Coronary artery (tissue), 2 donors: ENCODE measurements around the gene LYG2.
"Not testable (repeated sequence)": the region's sequence is repeated elsewhere in the genome, so short reads cannot be mapped to it uniquely, and the experiment has no call there.

Source experiments
- DNase-seq: peaks from one replicate; pipeline ENCODE4 v3.0.0-alpha.2; 2017; ENCODE audit warnings: low spot score
- H3K27ac ChIP-seq, 2 donors: fragments of 200-600 bp; sonication (generic); one replicate each; pipeline ENCODE4 v1.5.1; 2016 to 2019
- H3K4me3 ChIP-seq: fragments of 200-600 bp; sonication (generic); 2 replicates; pipeline ENCODE4 v1.5.1; 2016; ENCODE audit warnings: mild to moderate bottlenecking, moderate library complexity
- CTCF ChIP-seq: fragments of 200-600 bp; sonication (generic); IDR thresholded peaks from one replicate; pipeline ENCODE4 v1.5.1; 2019; ENCODE audit warnings: antibody characterized with exemption

Gene LYG2

GRCh38 chr2:99255491-99256318 is at the start of gene LYG2:
Gene LYG2, minus strand, starts transcription at chr2:99255666. Its CDS starts 1,406 bp downstream, at chr2:99254260.
- Histone ChIP-seq H3K27ac (no peak within 1 kb of the TSS), H3K4me3 (no peak within 1 kb of the TSS)
- TF ChIP-seq CTCF, result no peak
- no peak for DNase-seq

- not testable (repeated sequence) for H3K4me3 ChIP-seq, H3K27ac ChIP-seq, DNase-seq
Measured at GRCh38 chr2:99301097-99301496, 45.6 kb upstream of the LYG2 start, which contains the start of gene LYG1. Gene LYG1, minus strand, starts transcription at chr2:99301197. Its CDS starts 5,527 bp downstream, at chr2:99295670.

GRCh38 chr2:99299580-99299979 is 44.1 kb upstream of the LYG2 start:
- no peak for TF ChIP-seq CTCF
- Histone ChIP-seq H3K27ac (no peak overlapping the region), H3K4me3 (no peak overlapping the region)
- no peak for DNase-seq

GRCh38 chr2:99297994-99298393 is 42.5 kb upstream of the LYG2 start:
- H3K27ac ChIP-seq, result no peak overlapping the region

GRCh38 chr2:99285526-99285925 is 30.1 kb upstream of the LYG2 start:
- Histone ChIP-seq H3K4me3 (no peak overlapping the region), H3K27ac (no peak overlapping the region)
- DNase-seq, result no peak
- no peak for TF ChIP-seq CTCF

More at GRCh38 chr2:99297994-99298393, 42.5 kb upstream of the LYG2 start:
- no peak for TF ChIP-seq CTCF
- no peak overlapping the region for H3K4me3 ChIP-seq
- DNase-seq, result no peak

- Histone ChIP-seq H3K27ac (no peak overlapping the region), H3K4me3 (no peak overlapping the region)
- TF ChIP-seq CTCF, result no peak
- no peak for DNase-seq
Measured at GRCh38 chr2:99279969-99280695, 24.7 kb upstream of the LYG2 start.

- TF ChIP-seq CTCF, result no peak
- no peak for DNase-seq
- Histone ChIP-seq H3K27ac (no peak overlapping the region), H3K4me3 (no peak overlapping the region)
Measured at GRCh38 chr2:99278793-99279291, 23.4 kb upstream of the LYG2 start.

GRCh38 chr2:99278195-99278765 is 22.8 kb upstream of the LYG2 start:
- not testable (repeated sequence) for H3K27ac ChIP-seq, DNase-seq, H3K4me3 ChIP-seq
